Gastrocnemius medialis (tissue), 4 donors: ENCODE data around the gene CACNA1S.

Source experiments
- POLR2A ChIP-seq, 2 donors: fragments of 450-650 bp; IDR thresholded peaks; one replicate each; pipeline ENCODE4 v1.6.1; 2017; ENCODE audit warnings: antibody characterized with exemption in 2 of 2, mild to moderate bottlenecking in 2 of 2, moderate library complexity in 2 of 2
- TF ChIP-seq, protein P1 (sequence below), 5 experiments: fragments of 450-650 bp in 3 of 5; fragments of 200-600 bp in 2 of 5; sonication (generic) in 2 of 5; IDR thresholded peaks in 4 of 5; conservative IDR thresholded peaks in 1 of 5; 1 replicate in 4 of 5; 2 replicates in 1 of 5; pipeline ENCODE4 v1.5.1; 2016 to 2019; ENCODE audit warnings: antibody characterized with exemption in 5 of 5, mild to moderate bottlenecking in 3 of 5, moderate library complexity in 3 of 5

DNA sequence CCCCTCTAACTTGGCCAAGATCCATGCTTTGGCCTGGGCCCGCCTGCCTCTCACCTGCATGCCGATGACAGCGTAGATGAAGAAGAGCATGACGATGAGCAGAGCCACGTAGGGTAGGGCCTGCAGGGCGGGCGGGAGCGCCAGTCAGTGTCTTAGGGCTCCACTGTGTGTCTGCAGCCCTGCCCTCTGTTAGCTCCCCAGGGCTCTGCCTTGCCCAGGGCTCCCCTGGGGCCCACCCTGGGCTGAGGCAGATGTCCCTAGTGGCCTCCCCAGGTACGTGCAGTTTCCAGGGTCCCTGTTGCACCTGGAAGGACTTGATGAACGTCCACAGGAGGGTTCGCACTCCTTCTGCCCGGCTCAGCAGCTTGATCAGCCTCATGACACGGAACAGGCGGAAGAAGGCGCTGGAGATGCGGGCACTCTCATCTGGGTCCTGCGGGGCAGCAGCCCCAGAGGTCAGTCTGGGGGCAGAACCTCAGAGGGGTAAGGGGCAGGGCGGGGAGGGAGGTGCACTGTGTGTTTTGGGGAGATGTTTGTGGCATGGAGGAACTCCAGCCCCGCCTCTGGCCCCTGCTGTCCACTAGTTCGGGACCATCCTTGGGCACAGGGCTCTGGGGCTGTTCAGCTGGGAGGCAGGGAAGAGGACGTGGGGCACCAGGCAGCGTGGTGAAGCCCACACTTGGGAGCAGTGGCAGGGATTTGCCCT lies 58.9 kb downstream of the CACNA1S start:
- TF ChIP-seq POLR2A (IDR thresholded peaks at IDR 0.05): no peak
- TF ChIP-seq, protein P1, sequence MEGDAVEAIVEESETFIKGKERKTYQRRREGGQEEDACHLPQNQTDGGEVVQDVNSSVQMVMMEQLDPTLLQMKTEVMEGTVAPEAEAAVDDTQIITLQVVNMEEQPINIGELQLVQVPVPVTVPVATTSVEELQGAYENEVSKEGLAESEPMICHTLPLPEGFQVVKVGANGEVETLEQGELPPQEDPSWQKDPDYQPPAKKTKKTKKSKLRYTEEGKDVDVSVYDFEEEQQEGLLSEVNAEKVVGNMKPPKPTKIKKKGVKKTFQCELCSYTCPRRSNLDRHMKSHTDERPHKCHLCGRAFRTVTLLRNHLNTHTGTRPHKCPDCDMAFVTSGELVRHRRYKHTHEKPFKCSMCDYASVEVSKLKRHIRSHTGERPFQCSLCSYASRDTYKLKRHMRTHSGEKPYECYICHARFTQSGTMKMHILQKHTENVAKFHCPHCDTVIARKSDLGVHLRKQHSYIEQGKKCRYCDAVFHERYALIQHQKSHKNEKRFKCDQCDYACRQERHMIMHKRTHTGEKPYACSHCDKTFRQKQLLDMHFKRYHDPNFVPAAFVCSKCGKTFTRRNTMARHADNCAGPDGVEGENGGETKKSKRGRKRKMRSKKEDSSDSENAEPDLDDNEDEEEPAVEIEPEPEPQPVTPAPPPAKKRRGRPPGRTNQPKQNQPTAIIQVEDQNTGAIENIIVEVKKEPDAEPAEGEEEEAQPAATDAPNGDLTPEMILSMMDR (IDR thresholded peaks at IDR 0.05 in 4 of 5, conservative IDR thresholded peaks at IDR 0.05 in 1 of 5): no peak
